HG03025 (cell line): Measurements from ENCODE around the gene SEMA6A.

Experiments
- ATAC-seq: cut with Tn5 transposase; IDR thresholded peaks from one replicate; pipeline ENCODE4 v1.9.1; 2021; ENCODE audit warnings: mild to moderate bottlenecking, moderate library complexity; ENCODE audit not compliant: unreplicated experiment, low FRiP score

SEMA6A gene

GRCh38 chr5:116415989-116416388, 158.6 kb downstream of the SEMA6A start:
- no peak for ATAC-seq

DNA sequence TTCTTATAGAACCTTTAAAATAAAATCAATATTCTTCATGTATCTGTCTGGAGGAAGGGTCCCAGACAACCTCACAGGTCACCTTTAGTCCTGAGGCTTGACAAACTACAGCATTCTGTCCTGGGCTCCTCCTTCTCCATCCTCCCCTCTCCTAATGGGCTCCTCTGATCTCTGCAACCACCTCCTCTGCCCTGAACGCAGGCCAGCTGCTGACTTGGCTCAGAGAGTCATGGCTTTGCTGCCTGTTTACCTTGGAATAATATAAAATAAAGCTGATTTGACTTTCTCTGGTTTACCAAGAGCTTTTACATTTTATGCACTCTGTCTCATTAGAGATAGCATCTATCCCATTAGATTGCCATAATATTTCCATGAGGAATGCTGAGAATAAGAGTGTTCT, 159.4 kb downstream of the SEMA6A start:
- ATAC-seq, result no peak

DNA sequence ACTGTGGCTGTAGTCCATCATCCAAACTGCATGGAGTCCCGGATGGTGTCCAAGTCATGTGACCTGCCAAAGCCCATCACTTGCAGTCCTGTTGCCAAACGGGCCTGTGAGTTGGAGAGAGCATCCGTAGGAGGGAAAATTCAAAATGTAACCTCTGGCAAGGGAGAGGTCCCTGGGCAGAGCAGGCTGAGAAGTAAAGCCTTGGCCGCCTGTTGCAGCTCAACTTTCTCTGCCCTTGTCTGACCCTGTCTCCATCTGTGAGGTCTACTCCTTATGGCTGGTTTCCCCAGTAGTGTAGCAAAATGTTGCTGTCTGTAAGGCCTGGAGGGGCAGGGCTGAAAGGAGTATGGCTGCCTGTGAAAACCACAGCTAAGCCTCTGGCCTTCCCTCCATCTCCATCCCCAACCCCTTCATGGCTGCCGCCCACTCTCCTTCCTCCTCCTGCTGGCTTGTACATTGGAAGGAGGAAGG, 163.5 kb downstream of the SEMA6A start:
- ATAC-seq, result no peak

- ATAC-seq, result no peak
Observed at GRCh38 chr5:116410336-116410890, 164.2 kb downstream of the SEMA6A start.

- no peak for ATAC-seq
Observed at GRCh38 chr5:116409591-116410296, 164.9 kb downstream of the SEMA6A start.

DNA sequence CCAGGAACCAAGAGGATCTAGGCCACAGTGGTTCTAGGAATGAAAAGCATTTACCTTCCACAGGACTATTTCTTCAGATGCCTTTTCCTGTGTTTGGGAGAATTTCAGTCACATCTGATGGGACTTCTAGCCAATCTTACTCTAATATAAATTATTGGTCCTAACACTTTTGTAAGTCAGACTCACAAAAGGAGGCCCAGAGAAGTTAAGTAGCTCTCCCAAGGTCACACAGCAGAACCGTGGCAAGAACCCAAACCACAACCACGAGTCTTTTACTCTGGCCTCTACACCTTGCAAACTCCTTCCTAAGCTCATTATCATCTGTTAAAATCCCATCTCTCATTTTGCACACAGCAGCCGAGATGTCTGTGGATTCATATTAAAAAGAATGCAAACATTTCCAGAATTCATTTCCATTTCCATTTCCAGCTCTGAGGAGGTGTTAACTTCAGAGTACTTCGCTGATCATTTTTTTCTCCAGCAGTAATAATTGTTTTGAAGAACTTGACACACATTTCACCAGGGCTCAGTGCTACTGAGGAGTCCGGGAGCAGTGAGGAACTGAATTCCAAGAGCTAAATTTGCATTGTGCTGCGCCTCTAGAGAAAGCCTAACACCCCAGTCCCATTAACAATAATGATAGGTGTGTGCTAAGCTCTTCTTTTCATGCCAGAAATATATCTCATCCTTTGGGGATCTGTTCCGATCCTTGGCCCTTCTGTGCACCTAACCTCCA, 168.1 kb downstream of the SEMA6A start:
- no peak for ATAC-seq

GRCh38 chr5:116404792-116405191, 169.8 kb downstream of the SEMA6A start:
- no peak for ATAC-seq

- ATAC-seq, result no peak
Observed at GRCh38 chr5:116404016-116404415, 170.6 kb downstream of the SEMA6A start.

- no peak for ATAC-seq
Observed at GRCh38 chr5:116402235-116402634, 172.4 kb downstream of the SEMA6A start.

GRCh38 chr5:116401576-116401975, 173.0 kb downstream of the SEMA6A start:
- ATAC-seq, result no peak

DNA sequence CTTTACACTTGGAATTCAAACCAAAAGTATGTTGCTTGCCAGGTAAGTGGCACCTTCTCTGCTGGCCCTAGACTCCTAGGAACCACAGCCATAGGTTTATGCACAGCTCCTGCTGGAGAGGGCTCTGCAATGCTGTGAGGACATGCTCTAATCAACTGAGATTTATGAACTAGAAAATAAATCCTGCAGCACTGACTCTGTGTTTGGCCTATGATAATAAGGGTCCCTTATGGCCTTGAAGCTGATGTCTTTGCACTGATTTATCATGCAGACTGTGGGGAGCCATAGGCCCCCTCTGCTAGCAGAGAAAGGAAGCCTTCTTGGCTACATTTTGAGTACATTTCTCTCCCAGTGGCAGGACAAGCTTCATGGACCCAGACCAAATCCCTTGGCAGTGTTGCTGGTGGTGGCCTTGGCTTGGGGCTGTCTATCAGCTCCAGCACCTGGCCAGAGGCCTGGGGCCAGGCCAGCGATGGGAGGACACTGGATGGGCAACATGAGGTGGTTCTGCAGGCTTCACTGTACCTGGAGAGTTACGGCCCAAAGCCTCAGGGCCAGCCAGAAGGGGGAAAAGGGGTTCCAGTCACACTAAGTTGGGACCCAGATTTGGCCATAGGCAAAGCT, 178.0 kb downstream of the SEMA6A start:
- ATAC-seq, result no peak

DNA sequence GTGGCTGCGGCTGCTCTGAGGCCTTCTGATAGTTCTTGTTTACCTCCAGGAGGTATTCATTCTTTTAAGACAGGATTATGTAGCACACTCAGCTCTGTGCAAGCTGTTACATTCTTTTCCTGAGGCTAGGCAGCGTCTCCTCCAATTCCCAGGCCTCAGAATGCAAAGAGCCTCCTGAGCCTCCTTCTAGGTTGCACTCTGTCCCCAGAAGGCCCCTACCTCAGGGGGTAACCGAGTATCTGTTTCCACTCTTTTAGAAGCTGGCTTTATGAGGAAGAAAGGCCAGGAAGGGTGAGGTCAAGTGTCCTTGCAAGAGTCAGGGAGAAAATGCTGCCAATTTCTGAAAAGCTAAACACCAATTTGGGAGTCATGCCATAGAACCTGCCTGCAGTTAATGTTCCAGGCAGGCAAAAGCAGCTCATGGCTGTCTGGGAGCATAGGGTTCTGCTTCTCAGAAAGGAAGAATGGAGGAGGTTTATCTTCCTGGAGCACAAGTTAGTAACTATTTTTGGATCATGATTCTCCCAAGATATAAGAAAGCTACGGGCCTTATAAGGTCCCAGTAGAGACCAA, 178.9 kb downstream of the SEMA6A start:
- no peak for ATAC-seq

DNA sequence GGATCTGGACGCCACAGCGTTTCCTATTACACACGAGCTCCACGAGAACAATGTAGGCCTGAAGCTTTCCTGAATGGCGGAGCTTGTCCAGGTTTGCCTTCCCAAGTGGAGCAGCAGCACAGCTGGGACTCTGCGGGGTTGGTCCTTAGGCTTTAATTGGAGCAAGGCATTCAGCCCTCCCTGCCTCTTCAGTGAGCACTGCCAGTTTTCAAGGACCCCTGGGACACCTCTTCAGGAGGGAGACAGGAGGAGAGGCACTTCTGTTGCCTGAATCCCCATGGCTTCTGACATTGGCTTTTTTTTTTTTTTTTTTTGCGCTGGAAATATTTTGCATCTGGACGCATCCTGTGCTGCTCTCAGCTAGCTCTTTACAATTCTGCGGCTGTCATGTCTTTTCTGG, 179.4 kb downstream of the SEMA6A start:
- ATAC-seq, result no peak

- ATAC-seq, result no peak
Observed at GRCh38 chr5:116394186-116394867, 180.3 kb downstream of the SEMA6A start.
